ENCODE data around the gene MVD.
"Not testable (repeated sequence)": the region's sequence is repeated elsewhere in the genome, so short reads cannot be mapped to it uniquely, and the experiment has no call there.

The MVD gene

DNA sequence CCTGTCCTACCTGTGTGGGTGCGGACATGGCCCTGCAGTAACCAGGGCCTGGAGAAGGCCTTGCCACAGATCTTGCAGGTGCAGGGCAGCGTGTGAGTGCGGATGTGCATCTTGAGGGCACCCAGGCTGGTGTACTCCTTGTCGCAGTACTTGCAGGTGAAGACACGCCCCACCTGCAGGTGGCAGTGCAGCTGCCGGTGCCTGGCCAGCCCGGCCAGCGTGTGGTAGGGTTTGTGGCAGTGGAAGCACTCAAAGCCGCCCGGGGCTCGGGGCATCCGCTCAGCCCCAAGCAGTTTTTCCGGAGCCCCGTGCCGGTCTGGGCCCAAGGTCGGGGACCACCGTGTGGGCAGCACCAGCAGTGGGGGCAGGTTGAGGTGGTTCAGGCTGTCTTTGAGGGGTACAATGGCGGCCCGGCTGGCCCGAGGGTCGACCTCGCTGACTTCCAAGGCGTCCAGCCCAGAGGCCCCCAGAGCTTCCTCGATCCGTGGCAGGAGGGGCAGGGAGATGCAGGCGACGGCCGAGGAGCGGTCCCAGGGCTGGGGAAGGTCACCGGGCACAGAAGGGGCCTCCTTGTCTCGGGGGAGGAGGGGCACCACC is 18.3 kb upstream of the MVD start:
- no peak for DNase-seq

- no peak for DNase-seq
Measured at GRCh38 chr16:88680554-88681083, 17.7 kb upstream of the MVD start.

DNA sequence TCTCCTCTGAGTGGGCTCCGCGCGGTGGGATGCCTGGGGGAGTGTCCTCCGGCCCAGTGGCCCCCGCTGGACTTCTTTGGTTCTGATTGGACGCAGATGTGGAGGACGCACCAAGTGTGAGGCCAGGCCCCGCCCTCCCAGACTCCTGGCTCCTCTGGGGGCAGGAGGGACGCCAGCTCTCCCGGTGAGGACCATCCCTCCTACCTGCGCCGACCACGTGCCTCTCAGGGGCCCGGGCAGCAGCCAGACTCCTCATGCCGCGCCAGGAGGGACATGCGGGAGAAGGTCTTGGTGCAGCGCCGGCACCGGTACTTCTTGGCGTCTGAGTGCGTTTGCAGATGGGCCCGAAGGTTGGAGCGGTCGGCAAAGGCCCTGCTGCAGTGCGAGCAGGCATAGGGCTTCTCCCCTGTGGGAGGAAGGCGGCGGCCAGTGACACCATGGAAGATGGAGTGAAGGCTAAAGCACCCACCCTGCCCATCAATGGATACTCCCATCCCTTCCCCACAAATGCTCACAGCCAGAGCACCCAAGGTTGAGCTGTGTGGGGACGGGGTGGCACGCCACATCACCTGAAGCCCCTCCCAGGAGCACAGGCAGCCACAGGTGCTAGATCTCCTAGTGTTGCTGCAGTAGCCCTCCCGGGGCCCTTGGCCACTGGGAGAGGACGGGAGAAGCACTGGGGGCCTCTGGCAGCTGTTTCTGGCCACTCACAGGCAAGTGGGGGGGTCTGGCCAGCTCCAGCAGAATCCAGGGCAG is 15.5 kb upstream of the MVD start:
- no peak for DNase-seq

- no peak for DNase-seq
Measured at GRCh38 chr16:88677721-88678120, 14.8 kb upstream of the MVD start.

DNA sequence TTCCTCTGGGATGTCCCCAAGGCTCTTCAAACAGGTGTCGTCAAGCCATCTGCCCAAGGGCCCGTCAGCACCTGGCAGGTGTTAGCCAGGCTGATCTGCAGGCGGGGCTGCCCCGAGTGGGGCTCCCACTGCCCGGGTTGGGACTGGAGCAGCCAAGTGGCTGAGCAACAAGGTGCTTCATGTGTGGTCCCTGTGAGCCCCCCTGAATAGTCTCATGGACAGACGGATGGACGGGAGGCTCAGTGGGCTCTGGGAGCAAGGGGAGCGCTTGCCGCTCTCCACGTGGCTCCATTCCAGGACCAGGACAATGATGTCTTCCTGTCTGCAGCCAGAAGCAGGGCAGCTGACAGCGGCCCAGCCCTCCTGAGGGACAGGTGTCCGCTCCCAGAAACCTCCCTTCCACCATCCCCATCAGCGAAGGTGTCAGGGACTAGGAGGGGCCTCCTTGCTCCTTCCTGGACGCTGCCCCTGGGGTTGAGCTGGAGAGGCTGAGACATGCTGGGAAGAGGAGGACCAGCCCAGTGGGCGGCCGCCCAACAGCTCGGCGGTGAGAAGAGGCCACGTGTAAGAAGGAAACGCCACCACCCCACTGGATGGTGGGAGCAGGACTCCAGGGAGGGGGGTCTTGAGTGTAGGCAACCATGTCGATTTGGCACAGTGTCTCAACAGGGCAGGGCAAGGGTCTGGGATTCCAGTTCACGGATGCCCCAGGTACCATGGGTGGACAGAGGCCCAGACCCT is 13.8 kb upstream of the MVD start:
- no peak for DNase-seq

- DNase-seq, result no peak
Measured at GRCh38 chr16:88673716-88674379, 11.0 kb upstream of the MVD start.

DNA sequence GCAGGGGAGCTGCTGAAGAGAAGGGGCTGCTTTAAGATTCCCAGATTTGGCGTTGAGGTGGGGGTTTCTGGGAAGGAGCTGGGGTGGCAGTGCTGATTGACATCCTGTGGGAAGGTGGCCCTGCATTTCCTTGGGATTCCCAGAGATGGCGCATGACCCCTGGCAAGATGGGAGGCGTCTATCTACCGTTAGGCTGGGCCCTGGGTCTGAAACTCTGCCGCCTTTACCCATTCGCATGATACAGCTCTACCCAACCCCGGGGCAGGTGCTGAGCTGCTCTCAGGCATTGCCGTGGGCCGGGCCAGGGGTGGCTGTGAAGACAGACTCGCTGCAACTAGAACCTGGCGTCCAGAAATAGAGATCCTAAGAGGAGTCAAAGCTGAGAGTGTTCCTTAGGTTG is 9.9 kb upstream of the MVD start:
- peak; percentile 32 for DNase-seq

DNA sequence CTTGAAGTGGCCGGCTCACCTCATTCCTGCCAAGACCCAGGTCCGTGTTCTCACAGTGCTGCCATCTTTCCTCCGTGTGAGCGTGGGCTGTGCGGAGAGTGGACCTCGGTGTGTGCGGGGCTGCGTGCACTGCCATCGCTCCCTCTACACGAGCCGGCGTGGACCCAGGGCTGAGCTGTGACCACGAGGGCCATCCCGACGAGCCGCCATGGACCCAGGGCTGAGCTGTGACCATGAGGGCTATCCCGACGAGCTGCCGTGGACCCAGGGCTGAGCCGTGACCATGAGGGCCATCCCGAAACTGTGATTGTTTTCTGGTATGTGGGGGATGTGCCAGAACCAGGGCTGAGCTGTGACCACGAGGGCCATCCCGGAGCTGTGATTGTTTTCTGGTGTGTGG is 8.9 kb upstream of the MVD start:
- no peak for DNase-seq

DNA sequence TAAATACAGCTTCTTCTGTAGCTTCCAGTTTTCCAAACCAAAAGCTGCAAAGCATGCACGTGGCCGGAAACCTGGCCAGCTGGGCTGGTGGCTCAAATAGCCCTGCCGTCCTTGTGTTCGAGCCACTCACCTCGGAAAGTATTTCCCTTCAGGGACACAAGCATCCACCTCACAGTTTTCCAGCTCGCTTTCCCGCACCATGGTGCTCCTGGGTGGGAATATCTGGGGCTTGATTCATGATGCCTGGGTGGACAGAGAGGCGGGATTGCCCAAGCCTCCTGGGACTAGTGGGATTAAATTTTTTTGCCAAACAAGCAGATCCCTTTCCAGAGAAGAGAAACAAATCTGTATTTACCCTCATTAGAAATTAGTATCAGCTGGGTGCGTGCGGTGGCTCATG is 7.1 kb upstream of the MVD start:
- DNase-seq, result no peak

DNA sequence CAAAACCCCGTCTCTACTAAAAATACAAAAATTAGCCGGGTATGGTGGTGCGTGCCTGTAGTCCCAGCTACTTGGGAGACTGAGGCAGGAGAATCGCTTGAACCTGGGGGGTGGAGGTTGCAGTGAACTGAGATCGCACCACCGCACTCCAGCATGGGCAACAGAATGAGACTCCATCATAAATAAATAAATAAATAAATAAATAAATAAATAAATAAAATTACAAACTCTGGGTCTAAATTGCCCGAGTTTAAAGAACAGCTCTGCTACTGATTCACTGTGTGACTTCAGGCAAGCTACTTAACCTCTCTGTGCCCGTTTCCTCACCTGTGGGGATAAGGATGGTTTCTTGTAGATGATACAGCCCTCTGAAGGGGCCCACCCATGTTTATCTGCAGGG is 6.6 kb upstream of the MVD start:
- DNase-seq, result not testable (repeated sequence)

DNA sequence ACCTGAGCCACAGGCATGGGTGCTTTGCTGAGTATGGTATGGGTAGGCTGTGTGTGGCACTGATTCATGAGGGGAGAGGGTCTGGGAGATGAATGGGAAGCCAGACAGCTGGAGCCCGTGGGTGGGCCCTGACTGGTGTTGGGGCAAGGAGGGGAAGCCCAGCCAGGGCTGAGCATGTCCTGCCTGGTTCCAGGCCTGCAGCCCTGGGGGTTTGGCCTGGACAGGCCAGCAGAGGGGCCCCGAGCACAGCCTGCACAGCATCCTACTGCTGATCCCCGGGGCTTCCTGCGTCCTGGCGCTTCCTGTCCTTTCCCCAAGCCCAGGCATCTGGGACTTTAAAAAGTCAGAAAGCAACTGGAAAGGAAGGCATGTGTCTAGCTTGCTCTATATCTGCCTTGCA is 4.6 kb upstream of the MVD start:
- DNase-seq, result no peak

DNA sequence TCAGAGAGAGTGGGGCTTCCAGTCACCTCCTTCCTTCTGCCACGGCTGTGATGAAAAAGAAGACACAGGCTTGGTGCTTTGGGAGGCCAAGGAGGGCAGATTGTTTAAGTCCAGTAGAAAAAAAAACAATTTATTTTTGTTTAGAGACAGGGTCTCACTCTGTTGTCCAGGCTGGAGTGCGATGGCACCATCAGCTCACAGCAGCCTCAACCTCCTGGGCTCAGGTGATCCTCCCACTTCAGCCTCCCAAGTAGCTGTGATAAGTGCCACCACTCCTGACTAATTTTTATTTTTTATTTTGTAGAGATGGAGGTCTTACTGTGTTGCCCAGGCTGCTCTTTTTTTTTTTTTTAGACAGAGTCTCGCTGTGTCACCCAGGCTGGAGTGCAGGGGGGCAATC is 2.7 kb upstream of the MVD start:
- DNase-seq, result no peak

DNA sequence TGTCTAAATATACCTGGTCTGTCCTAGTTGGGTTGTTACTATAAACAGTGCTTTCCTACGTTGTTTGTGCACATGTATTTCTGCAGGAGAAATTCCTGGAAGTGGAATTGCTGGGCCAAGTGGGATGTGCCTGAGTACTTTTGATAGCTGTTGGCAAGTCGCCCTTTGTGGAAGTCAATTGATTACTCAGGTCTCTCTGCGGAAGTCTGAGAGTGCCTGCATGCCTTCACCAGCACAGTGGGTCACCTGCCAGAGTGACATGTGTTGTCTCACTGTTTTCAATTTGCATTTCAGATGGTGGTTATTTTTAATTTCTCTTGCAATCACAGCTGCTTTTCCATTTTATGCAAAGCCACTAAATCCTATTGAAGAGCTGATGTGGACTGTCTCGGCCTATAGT is 2.3 kb upstream of the MVD start:
- no peak for DNase-seq

GRCh38 chr16:88662222-88662842 is 559 bp downstream of the MVD start:
- no peak for DNase-seq

DNA sequence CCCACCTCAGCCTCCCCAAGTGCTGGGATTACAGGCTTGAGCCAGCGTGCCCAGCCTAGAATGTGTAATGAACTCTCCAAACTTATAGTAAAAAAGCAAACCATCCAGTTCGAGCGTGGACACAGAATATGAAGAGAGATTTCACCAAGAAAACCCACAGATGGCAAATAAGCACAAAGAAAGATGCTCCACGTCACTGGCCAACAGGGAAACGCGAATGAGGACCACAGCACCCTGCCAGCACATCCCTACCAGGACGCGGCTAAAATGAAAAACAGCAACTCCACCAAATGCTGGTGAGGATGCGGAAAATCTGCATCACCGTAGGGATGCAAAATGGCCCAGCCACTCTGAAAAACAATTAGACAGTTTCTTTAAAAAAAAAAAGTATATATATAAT is 1.4 kb downstream of the MVD start:
- DNase-seq, result no peak

- no peak for DNase-seq
Measured at GRCh38 chr16:88659160-88659559, 3.7 kb downstream of the MVD start.

- no peak for DNase-seq
Measured at GRCh38 chr16:88658714-88659113, 4.2 kb downstream of the MVD start.

- DNase-seq, result no peak
Measured at GRCh38 chr16:88657371-88657770, 5.5 kb downstream of the MVD start.

GRCh38 chr16:88656291-88656980 is 6.5 kb downstream of the MVD start:
- DNase-seq, result no peak

- no peak for DNase-seq
Measured at GRCh38 chr16:88655733-88656281, 7.1 kb downstream of the MVD start.

GRCh38 chr16:88655053-88655732 is 7.7 kb downstream of the MVD start:
- no peak for DNase-seq

Data from SHP77 treated with DMSO at 0.1 percent for 48 hours (cell line).